Stomach (tissue), 4 donors: ENCODE data around the gene BCAP29.

Experiments used
- POLR2A ChIP-seq, 4 donors: fragments of 450-650 bp; IDR thresholded peaks; one replicate each; pipeline ENCODE4 v1.6.1; 2016; ENCODE audit warnings: antibody characterized with exemption in 4 of 4, control low read depth in 2 of 4, mild to moderate bottlenecking in 1 of 4, moderate library complexity in 1 of 4
- POLR2AphosphoS5 ChIP-seq, 3 donors: sonication (generic); formaldehyde crosslinking; IDR thresholded peaks; one replicate each; pipeline ENCODE4 v1.6.1; 2016; ENCODE audit warnings: antibody characterized with exemption in 3 of 3
- TF ChIP-seq, protein P1 (sequence below), 7 experiments: fragments of 450-650 bp in 4 of 7; fragments of 200-600 bp in 3 of 7; sonication (generic) in 3 of 7; IDR thresholded peaks; one replicate each; pipeline ENCODE4 v1.5.1; 2016 to 2019; ENCODE audit warnings: antibody characterized with exemption in 7 of 7, control low read depth in 2 of 7, mild to moderate bottlenecking in 1 of 7

- TF ChIP-seq POLR2A (IDR thresholded peaks at IDR 0.05) (no peak), POLR2AphosphoS5 (IDR thresholded peaks at IDR 0.05) (peak in 1 of 3 donors; percentile 58)
- TF ChIP-seq, protein P1, sequence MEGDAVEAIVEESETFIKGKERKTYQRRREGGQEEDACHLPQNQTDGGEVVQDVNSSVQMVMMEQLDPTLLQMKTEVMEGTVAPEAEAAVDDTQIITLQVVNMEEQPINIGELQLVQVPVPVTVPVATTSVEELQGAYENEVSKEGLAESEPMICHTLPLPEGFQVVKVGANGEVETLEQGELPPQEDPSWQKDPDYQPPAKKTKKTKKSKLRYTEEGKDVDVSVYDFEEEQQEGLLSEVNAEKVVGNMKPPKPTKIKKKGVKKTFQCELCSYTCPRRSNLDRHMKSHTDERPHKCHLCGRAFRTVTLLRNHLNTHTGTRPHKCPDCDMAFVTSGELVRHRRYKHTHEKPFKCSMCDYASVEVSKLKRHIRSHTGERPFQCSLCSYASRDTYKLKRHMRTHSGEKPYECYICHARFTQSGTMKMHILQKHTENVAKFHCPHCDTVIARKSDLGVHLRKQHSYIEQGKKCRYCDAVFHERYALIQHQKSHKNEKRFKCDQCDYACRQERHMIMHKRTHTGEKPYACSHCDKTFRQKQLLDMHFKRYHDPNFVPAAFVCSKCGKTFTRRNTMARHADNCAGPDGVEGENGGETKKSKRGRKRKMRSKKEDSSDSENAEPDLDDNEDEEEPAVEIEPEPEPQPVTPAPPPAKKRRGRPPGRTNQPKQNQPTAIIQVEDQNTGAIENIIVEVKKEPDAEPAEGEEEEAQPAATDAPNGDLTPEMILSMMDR (IDR thresholded peaks at IDR 0.05), result no peak
Measured at GRCh38 chr7:107594961-107595737, 15.1 kb downstream of the BCAP29 start.
